Measurements from ENCODE around the gene ALOX12. TPM values are rescaled to one million over a fixed set of nuclear protein-coding genes. Genes with fewer than 3 reads are reported as not detected.

ALOX12 gene
- total RNA-seq, 1 donor from 2014 or later, result not detected

DNA sequence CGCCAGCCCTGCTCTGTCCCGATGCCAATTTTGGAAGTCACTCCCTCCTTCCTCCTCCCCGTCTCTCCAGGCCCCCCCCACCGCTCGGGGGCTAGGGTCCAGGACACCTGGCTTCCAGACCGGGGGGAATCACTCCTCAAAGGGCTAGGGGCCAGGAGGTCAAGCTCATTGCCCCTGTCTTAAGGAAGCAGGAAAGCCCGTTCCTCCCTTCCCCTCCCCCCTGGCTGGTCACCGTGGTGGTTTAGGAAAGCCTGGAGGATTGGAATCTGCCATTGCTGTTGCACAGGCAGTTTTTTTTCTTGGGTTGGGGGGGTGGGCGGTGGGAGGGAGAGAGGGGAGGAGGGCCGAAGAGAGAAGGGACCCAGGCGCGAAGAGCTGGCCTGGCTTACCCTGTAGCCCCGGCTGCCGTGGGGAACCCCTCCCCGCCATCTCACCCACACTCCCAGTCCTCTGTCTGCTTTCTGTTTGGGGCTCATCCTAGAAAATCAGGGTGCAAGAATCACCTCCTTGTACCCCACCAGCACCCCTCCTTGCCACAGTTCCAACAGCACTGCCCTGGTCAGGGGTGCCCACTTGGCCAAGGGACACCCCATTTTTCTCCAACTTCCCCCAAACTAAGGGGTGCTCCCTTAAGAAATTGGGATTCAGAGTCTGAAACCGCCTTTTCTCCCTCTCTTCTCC, 24.1 kb downstream of the ALOX12 start:
- intact Hi-C loops (cut with micrococcal nuclease), result loop anchor here (10.0 kb wide), 1 partner anchor 555 kb away; the partner anchor contains the start of gene CD68

DNA sequence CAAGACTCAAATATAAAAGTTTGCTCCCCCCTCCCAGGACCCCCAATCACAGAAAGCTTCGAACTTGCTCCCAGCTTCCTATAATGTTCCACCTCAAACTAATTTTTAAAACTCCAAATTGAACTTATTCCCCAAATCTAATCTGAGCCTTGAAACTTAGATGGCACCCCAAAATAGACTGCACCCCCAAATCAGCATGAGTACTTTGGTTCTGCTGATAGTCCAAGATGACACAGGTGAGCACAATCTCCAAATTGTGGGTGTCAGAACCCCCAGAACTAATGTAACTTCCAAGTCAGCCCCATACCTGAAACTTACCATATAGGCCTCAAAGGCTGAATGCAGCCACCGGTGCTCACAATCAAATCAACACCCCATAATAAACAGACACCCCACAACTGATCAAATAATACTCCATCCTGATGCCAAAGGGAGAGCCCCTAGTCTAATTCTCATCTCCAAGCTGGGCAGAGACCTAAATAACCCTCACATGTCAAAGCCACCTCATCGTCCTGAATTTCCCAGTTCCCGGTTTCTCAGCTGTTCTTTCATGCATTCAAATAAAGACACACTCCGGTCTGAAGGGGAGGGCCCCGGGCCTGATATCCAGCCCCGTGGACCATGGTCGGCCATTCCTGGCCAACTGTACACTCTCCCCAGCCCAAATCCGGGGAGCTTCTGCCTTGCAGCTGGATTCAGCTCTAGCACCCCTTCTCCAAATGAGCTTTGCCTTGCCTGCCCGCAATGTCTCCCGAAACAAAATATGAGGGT, 25.2 kb downstream of the ALOX12 start:
- intact Hi-C loops (cut with micrococcal nuclease), result no loop called here

DNA sequence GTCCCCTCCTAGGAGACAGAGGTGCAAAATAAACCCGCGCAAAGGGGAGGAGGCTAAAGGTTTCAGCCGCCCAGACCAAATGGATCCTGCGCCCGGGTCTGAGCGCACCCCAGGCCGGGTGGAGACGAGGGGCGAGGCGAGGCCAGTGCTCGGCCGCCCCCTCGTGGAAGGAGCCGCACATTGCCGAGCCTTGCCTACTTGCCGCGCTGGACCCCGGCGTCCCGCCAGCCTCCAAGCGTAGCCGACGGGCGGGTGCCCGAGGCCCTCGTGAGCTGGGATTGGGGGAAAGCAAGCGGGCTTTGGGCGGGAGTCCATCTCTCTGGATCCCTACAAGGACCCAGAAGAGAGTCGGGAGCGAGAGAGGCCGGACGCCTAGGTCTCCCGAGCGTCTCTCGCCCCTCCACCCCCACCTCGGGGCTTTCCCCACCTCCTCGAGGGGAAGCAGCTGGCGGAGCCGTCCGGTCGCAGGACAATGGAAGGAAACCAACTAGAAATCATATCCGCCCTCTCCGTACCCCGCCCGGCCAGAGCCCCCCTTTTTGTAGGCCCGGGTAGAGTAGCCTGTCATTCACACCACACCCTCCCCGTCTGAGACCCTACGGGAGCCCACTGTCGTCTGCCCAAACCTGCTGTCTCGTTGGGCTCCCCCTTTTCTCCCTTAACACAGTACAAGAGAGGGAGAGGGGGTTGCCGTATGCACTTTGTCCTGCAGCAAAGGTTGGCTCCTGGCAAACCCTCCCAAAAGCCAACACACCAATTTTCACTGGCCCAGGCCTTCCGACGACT, 26.3 kb downstream of the ALOX12 start:
- intact Hi-C loops (cut with micrococcal nuclease), result loop anchor here (1.0 kb wide), 3 partner anchors 18 to 179 kb away; no protein-coding TSS in a partner anchor

DNA sequence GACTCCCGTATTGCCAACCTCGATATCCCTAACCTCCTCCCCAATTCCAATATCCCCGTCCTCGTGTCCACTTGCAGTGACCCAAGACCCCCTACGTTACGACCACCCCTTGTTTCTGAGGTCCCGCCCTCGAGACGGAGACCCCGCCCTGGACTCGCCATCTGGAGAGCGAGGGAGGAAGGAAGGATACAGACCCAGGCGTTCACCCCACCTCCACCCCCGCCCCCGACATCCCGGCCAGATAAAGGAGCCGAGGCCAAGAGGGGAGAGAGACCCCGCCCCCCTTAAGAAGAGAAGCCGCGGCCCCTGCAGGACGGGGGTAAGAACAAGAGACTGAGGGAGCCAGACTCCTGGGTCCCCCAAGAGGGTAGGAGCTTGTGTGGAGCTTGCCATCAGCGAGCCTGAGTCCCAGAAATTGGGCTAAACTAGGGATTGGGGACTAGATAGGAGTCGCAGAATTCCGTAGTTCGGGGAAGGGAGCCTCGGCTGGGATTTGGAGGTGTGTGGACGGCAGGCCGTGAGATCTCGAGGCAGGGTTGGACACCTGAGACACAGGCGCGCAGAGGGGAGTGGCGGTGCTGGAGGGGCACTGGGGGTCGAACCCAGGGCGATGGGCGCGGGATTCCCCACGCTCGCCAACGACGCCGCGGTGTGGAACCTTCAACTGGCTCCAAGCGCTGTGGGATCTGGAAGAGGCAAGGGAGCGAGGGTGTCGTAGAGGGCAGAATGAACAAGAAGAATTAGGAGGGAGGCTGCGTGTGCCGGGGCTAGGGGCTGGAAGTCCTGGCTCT, 27.1 kb downstream of the ALOX12 start, which contains the start of gene BCL6B:
TSS of gene BCL6B (plus strand) at position 270 of the 791 bp plus-strand sequence. CDS start 622 bp downstream, outside the sequence.
- intact Hi-C loops (cut with micrococcal nuclease), result loop anchor here (1.0 kb wide), 6 partner anchors 8 to 180 kb away; no protein-coding TSS in a partner anchor

DNA sequence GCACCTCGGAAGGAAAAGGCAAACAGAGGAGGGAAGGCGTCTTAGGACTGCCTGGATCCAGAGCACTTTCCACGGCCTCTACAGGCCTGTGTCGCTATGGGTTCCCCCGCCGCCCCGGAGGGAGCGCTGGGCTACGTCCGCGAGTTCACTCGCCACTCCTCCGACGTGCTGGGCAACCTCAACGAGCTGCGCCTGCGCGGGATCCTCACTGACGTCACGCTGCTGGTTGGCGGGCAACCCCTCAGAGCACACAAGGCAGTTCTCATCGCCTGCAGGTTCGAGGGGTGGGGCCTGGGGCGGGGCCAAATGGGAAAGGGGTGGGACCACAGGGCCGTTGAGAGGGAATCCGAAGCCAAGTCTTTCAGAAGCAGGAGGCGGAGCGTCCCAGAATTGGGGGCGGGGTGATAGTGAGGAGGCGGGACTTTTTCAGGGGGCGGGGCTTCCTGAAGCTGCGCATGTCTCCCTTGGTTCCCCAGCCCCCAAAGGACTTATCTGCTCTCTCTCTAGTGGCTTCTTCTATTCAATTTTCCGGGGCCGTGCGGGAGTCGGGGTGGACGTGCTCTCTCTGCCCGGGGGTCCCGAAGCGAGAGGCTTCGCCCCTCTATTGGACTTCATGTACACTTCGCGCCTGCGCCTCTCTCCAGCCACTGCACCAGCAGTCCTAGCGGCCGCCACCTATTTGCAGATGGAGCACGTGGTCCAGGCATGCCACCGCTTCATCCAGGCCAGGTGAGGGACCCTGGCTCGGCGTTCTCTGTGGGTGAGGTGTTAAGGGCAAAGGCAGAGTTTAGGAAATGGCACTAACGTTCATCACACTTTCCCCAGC, 27.9 kb downstream of the ALOX12 start:
- intact Hi-C loops (cut with micrococcal nuclease), result loop anchor here (1.0 kb wide), 3 partner anchors 8 to 22 kb away; no protein-coding TSS in a partner anchor

DNA sequence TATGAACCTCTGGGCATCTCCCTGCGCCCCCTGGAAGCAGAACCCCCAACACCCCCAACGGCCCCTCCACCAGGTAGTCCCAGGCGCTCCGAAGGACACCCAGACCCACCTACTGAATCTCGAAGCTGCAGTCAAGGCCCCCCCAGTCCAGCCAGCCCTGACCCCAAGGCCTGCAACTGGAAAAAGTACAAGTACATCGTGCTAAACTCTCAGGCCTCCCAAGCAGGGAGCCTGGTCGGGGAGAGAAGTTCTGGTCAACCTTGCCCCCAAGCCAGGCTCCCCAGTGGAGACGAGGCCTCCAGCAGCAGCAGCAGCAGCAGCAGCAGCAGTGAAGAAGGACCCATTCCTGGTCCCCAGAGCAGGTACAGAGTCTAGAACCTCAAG, 28.5 kb downstream of the ALOX12 start:
- intact Hi-C loops (cut with micrococcal nuclease), result no loop called here

DNA sequence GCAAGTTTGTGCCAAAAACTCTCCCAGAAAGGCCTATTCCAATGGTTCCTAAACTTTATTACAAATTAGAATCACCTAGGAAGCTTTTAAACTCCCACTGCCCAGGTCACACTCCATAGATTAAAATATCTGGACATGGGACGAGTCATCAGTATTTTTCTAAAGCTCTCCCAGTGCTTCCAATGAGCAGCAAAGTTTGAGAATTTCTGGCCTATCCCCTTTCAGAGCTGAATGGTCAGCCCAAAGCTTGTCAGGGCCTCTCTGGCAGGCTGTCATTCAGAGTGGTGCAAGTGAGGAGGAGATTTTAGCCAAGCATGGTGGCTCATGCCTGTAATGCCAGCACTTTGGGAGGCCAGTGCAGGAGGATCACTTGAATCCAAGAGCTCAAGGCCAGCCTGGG, 29.4 kb downstream of the ALOX12 start:
- intact Hi-C loops (cut with micrococcal nuclease), result no loop called here

DNA sequence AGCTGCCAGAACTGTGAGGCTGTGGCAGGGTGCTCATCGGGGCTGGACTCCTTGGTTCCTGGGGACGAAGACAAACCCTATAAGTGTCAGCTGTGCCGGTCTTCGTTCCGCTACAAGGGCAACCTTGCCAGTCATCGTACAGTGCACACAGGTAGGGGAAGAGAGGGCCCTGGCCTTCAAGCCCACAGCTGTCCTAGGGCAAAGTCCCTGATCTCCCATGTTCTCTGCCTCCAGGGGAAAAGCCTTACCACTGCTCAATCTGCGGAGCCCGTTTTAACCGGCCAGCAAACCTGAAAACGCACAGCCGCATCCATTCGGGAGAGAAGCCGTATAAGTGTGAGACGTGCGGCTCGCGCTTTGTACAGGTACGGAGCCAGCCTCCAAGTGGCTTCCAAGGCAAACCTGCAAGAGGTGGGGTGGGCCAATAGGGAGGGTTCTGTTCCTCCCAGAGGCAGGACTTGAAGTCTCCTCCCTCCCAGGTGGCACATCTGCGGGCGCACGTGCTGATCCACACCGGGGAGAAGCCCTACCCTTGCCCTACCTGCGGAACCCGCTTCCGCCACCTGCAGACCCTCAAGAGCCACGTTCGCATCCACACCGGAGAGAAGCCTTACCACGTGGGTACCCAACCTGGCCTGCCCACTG, 30.7 kb downstream of the ALOX12 start:
- intact Hi-C loops (cut with micrococcal nuclease), result no loop called here

DNA sequence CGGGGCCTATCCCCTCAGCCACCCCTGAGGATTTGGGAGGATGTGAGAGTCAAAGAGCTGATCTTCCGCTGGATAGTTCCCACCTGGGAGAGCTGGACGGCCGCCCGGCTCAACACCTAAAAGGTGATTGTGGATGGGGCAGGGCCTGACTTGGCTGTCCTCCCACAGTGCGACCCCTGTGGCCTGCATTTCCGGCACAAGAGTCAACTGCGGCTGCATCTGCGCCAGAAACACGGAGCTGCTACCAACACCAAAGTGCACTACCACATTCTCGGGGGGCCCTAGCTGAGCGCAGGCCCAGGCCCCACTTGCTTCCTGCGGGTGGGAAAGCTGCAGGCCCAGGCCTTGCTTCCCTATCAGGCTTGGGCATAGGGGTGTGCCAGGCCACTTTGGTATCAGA, 31.5 kb downstream of the ALOX12 start:
- intact Hi-C loops (cut with micrococcal nuclease), result no loop called here

DNA sequence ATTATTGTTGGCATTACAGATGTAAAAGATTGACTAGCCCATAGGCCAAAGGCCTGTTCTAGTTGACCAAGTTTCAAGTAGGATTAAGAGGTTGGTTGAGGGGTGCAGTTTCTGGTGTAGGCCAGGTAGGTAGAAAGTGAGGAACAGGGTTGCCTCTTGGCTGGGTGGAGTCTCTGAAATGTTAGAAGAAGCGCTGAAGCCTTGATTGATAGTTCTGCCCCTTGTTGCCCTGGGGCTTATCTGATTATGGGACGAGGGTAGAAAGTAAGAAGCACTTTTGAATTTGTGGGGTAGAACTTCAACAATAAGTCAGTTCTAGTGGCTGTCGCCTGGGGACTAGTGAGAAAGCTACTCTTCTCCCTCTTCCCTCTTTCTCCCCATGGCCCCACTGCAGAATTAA, 33.2 kb downstream of the ALOX12 start:
- intact Hi-C loops (cut with micrococcal nuclease), result no loop called here

DNA sequence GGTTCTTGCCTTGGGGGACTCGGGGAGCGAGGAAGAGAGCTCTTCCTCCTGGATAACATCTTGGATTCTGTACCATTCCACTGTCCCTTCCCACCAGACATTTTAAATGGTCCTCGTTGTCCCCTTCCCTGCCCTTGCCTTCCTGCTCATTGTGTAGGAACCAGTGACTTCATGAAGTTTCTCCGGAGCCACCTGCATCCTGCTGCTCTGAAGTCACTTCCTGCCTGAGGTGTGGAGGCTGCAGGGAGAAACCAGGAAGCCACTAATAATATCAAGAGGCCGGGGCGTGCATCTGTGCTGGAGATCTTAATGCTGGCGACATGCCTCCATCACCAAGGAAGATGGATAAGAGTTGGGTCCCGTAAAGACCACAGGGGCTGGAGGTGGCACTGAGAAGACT, 33.8 kb downstream of the ALOX12 start:
- intact Hi-C loops (cut with micrococcal nuclease), result no loop called here

DNA sequence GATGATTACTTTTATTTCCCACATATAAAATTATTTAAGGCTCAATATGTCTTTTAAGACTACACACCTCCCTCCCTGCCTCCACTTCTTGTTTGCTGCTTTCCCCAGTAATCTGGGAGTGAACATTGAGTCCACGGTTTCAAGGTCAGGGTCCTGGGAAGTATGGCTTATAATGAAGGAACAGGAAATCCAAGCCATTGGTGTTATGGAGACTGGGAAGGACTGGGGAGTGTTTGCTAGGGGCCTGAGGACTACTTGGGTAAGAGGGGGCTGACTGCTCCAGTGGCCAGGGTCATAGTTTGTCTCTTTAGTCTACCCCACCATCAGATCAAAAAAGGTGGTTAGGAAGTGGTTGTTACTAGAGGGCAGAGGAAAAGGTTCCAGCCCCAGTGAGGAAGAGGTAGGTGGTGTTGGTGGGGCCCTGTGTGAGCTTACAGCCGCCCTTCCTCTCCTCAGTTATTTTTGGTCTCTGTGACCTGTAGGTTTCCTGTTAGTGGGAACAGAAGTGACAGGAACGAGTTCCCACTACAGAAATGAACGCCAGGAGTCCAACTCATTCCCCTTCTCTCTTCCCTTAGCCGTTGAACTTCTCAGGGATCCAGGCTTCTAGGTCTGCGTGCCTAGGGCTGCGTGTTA, 39.2 kb downstream of the ALOX12 start:
- intact Hi-C loops (cut with micrococcal nuclease), result loop anchor here (1.0 to 5.0 kb wide), 9 partner anchors 12 to 447 kb away; partner anchors contain the start of genes BCL6B, C17orf100, EIF5A and ELP5

DNA sequence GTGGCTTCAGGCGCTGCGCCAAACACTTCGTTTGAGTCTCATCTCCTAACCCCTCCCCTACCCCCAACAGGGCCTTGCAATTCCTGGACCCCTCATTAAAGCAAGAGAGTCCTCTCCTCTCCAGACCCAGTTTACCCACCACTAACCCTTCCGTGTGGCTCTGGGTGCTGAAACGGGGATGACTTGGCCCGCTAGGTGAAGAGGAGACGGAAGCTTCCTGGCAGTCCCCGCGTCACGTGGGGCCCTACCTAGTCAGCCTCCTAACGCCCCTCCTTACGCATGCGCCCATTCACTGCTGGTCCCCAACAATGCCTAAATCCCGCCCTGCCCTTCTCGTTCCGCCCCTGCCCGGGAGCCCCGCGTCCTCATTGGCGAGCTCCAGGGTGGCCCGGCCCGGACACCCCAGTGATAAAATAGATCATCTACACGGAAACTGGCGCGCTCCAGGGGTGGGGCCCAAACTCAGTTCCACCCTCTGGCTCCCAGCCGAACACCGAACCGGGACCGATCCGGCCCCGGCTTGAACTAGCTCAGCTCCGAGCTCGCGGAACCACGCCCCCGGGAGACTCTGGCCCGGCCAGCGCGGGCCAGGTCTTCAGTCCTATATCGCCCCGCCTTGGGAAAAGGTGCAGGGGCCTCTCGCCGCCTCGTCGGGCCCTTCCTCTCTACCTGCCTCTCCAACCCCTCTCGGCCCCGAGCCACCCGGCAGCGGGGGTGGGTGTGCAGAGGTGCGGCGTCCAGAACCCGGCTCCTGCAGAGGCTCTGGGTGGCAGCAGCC, 39.9 kb downstream of the ALOX12 start, which contains the start of gene SLC16A13:
TSS of gene SLC16A13 (plus strand) at position 425 of the 778 bp plus-strand sequence. CDS start 368 bp downstream, outside the sequence.
- intact Hi-C loops (cut with micrococcal nuclease), result loop anchor here (1.0 to 5.0 kb wide), 10 partner anchors 11 to 447 kb away; partner anchors contain the start of genes BCL6B, C17orf100, EIF5A and ELP5

DNA sequence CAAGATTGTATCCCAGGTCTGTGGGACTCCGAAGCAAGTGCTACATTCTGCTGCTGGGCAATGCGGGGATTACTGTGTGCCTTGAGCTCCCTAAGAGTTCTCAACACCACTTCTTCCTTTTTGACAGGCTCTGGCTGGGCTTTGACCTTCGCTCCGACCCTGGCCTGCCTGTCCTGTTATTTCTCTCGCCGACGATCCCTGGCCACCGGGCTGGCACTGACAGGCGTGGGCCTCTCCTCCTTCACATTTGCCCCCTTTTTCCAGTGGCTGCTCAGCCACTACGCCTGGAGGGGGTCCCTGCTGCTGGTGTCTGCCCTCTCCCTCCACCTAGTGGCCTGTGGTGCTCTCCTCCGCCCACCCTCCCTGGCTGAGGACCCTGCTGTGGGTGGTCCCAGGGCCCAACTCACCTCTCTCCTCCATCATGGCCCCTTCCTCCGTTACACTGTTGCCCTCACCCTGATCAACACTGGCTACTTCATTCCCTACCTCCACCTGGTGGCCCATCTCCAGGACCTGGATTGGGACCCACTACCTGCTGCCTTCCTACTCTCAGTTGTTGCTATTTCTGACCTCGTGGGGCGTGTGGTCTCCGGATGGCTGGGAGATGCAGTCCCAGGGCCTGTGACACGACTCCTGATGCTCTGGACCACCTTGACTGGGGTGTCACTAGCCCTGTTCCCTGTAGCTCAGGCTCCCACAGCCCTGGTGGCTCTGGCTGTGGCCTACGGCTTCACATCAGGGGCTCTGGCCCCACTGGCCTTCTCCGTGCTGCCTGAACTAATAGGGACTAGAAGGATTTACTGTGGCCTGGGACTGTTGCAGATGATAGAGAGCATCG, 42.4 kb downstream of the ALOX12 start:
- intact Hi-C loops (cut with micrococcal nuclease), result loop anchor here (5.0 kb wide), 2 partner anchors 269 to 444 kb away; partner anchors contain the start of genes EIF5A, POLR2A and SLC35G6

DNA sequence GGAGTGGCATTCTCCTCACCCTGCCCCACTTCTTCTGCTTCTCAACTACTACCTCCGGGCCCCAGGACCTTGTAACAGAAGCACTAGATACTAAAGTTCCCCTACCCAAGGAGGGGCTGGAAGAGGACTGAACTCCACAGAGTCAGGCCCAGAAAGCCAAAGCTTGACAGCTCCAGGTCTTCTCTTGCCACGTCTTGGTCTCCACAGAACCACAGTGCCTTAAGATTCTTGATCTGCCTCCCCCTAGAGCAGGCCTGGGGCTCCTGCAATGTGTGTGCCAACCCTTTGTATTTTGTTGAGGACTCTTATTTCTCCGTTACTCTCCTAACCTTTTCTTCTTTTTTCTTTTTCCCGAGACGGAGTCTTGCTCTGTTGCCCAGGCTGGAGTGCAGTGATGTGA, 44.0 kb downstream of the ALOX12 start:
- intact Hi-C loops (cut with micrococcal nuclease), result loop anchor here (5.0 kb wide), 2 partner anchors 267 to 442 kb away; partner anchors contain the start of genes EIF5A, POLR2A and SLC35G6

DNA sequence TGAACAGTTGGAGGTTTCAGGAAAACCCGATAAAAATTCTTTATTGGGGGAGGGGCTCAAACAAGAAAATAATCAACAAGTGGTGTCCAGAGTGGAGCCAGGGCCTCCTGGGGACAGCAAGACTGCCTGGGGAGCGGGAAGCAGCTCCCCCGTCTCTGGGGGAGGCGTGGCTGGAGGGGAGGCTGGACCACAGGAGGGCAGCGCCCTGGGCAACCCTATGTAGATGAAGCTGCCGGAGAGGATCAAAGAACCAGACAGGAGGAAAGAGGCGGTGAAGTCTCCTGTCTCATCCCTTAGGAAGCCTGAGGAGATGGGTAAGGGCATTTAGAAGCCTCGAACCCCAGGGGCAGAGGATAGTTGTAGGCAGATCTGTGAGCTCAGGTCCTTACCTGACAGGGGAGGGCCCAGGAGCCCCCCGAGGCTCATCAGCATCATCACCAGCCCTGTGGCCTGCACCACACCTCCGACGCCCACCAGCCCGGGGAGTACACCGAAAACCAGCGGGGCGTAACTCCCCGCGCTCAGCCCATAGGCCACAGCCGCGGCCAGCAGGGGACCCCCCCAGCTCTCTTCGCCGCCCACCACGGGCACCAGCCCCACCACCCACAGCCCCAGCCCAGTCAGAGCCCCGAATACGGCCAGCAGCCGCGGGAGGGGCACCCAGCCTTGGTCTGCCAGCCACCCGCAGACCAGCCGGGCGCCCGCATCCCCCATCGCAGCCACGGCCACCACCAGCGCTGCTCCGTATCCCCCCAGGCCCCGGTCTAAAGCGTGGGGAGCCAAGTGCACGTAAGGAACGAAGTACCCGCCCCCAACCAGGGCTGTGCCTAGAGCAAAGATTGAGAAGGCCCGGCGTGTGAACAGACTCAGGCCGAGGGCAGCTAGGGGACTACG, 46.0 kb downstream of the ALOX12 start:
- intact Hi-C loops (cut with micrococcal nuclease), result no loop called here
